Sigmoid colon (tissue), 3 donors: ENCODE data around the gene TM4SF5.

ENCODE experiments used
- CTCF ChIP-seq, 4 experiments: fragments of 450-650 bp in 3 of 4; fragments of 200-600 bp in 1 of 4; IDR thresholded peaks; one replicate each; pipeline ENCODE4 v1.5.1; 2016 to 2019; ENCODE audit warnings: antibody characterized with exemption in 4 of 4, mild to moderate bottlenecking in 3 of 4, moderate library complexity in 2 of 4
- POLR2A ChIP-seq, 2 donors: fragments of 450-650 bp; IDR thresholded peaks; one replicate each; pipeline ENCODE4 v1.6.1; 2016; ENCODE audit warnings: antibody characterized with exemption in 2 of 2, mild to moderate bottlenecking in 2 of 2, moderate library complexity in 2 of 2

- TF ChIP-seq POLR2A (IDR thresholded peaks at IDR 0.05) = no peak
- no peak for TF ChIP-seq CTCF (IDR thresholded peaks at IDR 0.05)
These were observed 46.6 kb downstream of the TM4SF5 start for GRCh38 chr17:4818276-4818675.
